HepG2 (cell line): Measurements from ENCODE around the gene MYOZ1. TPM values are rescaled to one million over a fixed set of nuclear protein-coding genes. Genes with fewer than 3 reads are reported as not detected.
"Not testable (repeated sequence)": the region's sequence is repeated elsewhere in the genome, so short reads cannot be mapped to it uniquely, and the experiment has no call there.

Experiments
- ATAC-seq: fragments of 200-7000 bp; cut with Tn5 transposase; 3 replicates; pipeline ENCODE4 v1.9.1; 2020; ENCODE audit warnings: mild to moderate bottlenecking, moderate library complexity
- BruUV-seq: library from RNA; stranded (reverse); fragments of 400-500 nt; replicated peaks from 2 replicates; lab custom pipeline; 2021; lab: Mats Ljungman, UMichigan
- CTCF ChIA-PET: fragments of 300-600 bp; formaldehyde crosslinking; extraction: SDS; loops from one replicate; lab custom pipeline; 2021; ENCODE audit warnings: low total read pairs, inconsistent platforms, low intra/inter-chr PET ratio; lab: Yijun Ruan, JAX
- POLR2A ChIA-PET: fragments of 350-600 bp; sonication (Branson Sonifier 250); formaldehyde crosslinking; loops from one replicate; lab custom pipeline; 2020; ENCODE audit warnings: antibody characterized with exemption, inconsistent platforms; lab: Yijun Ruan, JAX
- DNase-seq: peaks from one replicate; pipeline ENCODE4 v3.0.0-alpha.2; 2015; ENCODE audit warnings: low spot score
- FAIRE-seq: peaks from 3 replicates; lab custom pipeline; 2011; peaks lifted over from hg19 to GRCh38; lab: Jason Lieb, UNC
- H2AFZ ChIP-seq: one replicate; pipeline ENCODE4 v1.6.1; 2011; ENCODE audit warnings: low read length, inconsistent platforms
- H3K27ac ChIP-seq: fragments of 300-600 bp; 3 replicates; pipeline ENCODE4 v1.8.0; 2011; ENCODE audit warnings: mixed run types, mild to moderate bottlenecking, mixed read lengths, low read length, inconsistent platforms; ENCODE audit not compliant: insufficient read depth; ENCODE audit errors: extremely low read length
- H3K27me3 ChIP-seq, 2 experiments: fragments of 200-600 bp in 1 of 2; 2 replicates in 1 of 2; 3 replicates in 1 of 2; pipeline versions ENCODE4 v1.6.0 to v1.8.0; 2011; ENCODE audit warnings: low read length in 2 of 2, mild to moderate bottlenecking in 2 of 2, moderate library complexity in 2 of 2, inconsistent platforms in 1 of 2; ENCODE audit not compliant: insufficient read depth in 2 of 2, control insufficient read depth in 1 of 2
- H3K36me3 ChIP-seq, 2 experiments: fragments of 200-600 bp in 1 of 2; replicated peaks in 1 of 2; 2 replicates in 1 of 2; 3 replicates in 1 of 2; pipeline versions ENCODE4 v1.5.1 to v1.8.0; 2011; ENCODE audit warnings: low read length in 2 of 2, inconsistent platforms in 1 of 2; ENCODE audit not compliant: insufficient read depth in 2 of 2, control insufficient read depth in 1 of 2
- H3K4me1 ChIP-seq: 2 replicates; pipeline ENCODE4 v1.5.1; 2012; ENCODE audit warnings: low read length, inconsistent platforms; ENCODE audit not compliant: insufficient read depth
- H3K4me2 ChIP-seq: 2 replicates; pipeline ENCODE4 v1.6.0; 2011; ENCODE audit warnings: low read depth, low read length, inconsistent platforms
- H3K4me3 ChIP-seq, 3 experiments: fragments of 200-600 bp in 1 of 3; sonication (generic), shearing (Covaris generic) in 1 of 3; replicated peaks in 1 of 3; 2 replicates each; pipeline ENCODE4 v1.5.1; 2011 to 2016; ENCODE audit warnings: low read length in 3 of 3, inconsistent platforms in 2 of 3, low read depth in 2 of 3, mild to moderate bottlenecking in 2 of 3, control low read depth in 1 of 3, mixed read lengths in 1 of 3; ENCODE audit not compliant: insufficient read depth in 1 of 3
- H3K79me2 ChIP-seq: one replicate; pipeline ENCODE4 v1.6.1; 2011; ENCODE audit warnings: low read length, inconsistent platforms; ENCODE audit not compliant: insufficient read depth
- H3K9ac ChIP-seq: 2 replicates; pipeline ENCODE4 v1.6.0; 2011; ENCODE audit warnings: mild to moderate bottlenecking, low read depth, low read length, inconsistent platforms; ENCODE audit not compliant: insufficient read depth
- H3K9me3 ChIP-seq: 2 replicates; pipeline ENCODE4 v1.5.1; 2012; ENCODE audit warnings: mild to moderate bottlenecking, low read length
- H4K20me1 ChIP-seq: 2 replicates; pipeline ENCODE4 v1.6.0; 2011; ENCODE audit warnings: inconsistent platforms, mild to moderate bottlenecking, low read length, moderate library complexity; ENCODE audit not compliant: insufficient read depth
- WGBS: methylation state at CpG from one replicate; pipeline ENCODE4 v1.1.6; 2017; ENCODE audit warnings: low lambda C conversion rate; 5-methylcytosine and 5-hydroxymethylcytosine counted together
- in situ Hi-C: cut with HindIII; loops from 2 replicates; pipeline ENCODE4 v1.10.0; 2017; ENCODE audit warnings: low pct_unique_long_range_greater_than_20kb; ENCODE audit not compliant: extremely low pct_ligation_motif_present
- intact Hi-C: fragments of 100-400 bp; cut with micrococcal nuclease; formaldehyde crosslinking; loops from one replicate; pipeline ENCODE4 v1.10.0; 2022; ENCODE audit not compliant: unreplicated experiment
- polyA plus RNA-seq, 8 experiments: library from polyadenylated mRNA; depleted of rRNA in 3 of 8; stranded (reverse) in 7 of 8; unstranded in 1 of 8; fragments of >200 nt; fragmentation: Illumina TruSeq in 4 of 8; extraction: Trizol in 4 of 8; gene quantifications; 2 replicates each; pipeline versions ENCODE4 v1.2.1 to v1.2.3, GENCODE V29; 2011 to 2016; ENCODE audit warnings: low read depth in 4 of 8, missing spikeins in 1 of 8, mixed read lengths in 1 of 8; ENCODE audit not compliant: insufficient read depth in 1 of 8
- total RNA-seq, 5 experiments: library from RNA; depleted of rRNA; stranded (reverse); fragments of >200 nt; fragmentation: Illumina TruSeq; extraction: Trizol; gene quantifications; 2 replicates each; pipeline ENCODE4 v1.2.3, GENCODE V29; 2016; ENCODE audit warnings: low read depth in 1 of 5

MYOZ1 gene
- total and polyA plus RNA-seq, 2 of the 13 experiments (the other 11 are each of a cell fraction or from before 2014, with no cell fraction given) = not detected

- H3K4me1 ChIP-seq, H3K27ac ChIP-seq, H3K4me2 ChIP-seq, ATAC-seq, in situ Hi-C loops, H3K9me3 ChIP-seq, H3K36me3 ChIP-seq, CTCF ChIA-PET, H2AFZ ChIP-seq, DNase-seq, BruUV-seq, FAIRE-seq, intact Hi-C loops, H3K9ac ChIP-seq, H3K4me3 ChIP-seq, POLR2A ChIA-PET, H4K20me1 ChIP-seq, H3K79me2 ChIP-seq, H3K27me3 ChIP-seq: not testable (repeated sequence)
- WGBS = 96% methylated on average over 1 of the region's 1 CpG
These were observed 46.4 kb upstream of the MYOZ1 start for GRCh38 chr10:73687641-73688040.

- in situ Hi-C loops = not testable (repeated sequence)
These were observed 33.3 kb upstream of the MYOZ1 start for GRCh38 chr10:73674546-73674945.

GRCh38 chr10:73668378-73668777, 27.1 kb upstream of the MYOZ1 start:
- 91% methylated on average over 4 of the region's 4 CpGs for WGBS

More at GRCh38 chr10:73674546-73674945, 33.3 kb upstream of the MYOZ1 start:
- H3K4me3 ChIP-seq, DNase-seq, H3K36me3 ChIP-seq, H4K20me1 ChIP-seq, H3K9me3 ChIP-seq, H3K27me3 ChIP-seq, FAIRE-seq, POLR2A ChIA-PET, H3K27ac ChIP-seq, H3K9ac ChIP-seq, H3K4me2 ChIP-seq, BruUV-seq, ATAC-seq, H2AFZ ChIP-seq, intact Hi-C loops, CTCF ChIA-PET, H3K4me1 ChIP-seq, H3K79me2 ChIP-seq: not testable (repeated sequence)
- WGBS = 99% methylated on average over 11 of the region's 20 CpGs

GRCh38 chr10:73666153-73666809, 25.0 kb upstream of the MYOZ1 start:
- H3K9ac ChIP-seq, POLR2A ChIA-PET, H3K36me3 ChIP-seq, H3K4me1 ChIP-seq, in situ Hi-C loops, DNase-seq, H3K4me3 ChIP-seq, intact Hi-C loops, H4K20me1 ChIP-seq, H3K27me3 ChIP-seq, ATAC-seq, H3K4me2 ChIP-seq, H2AFZ ChIP-seq, CTCF ChIA-PET, BruUV-seq, H3K9me3 ChIP-seq, H3K79me2 ChIP-seq, H3K27ac ChIP-seq, FAIRE-seq: not testable (repeated sequence)
- WGBS = 31% methylated on average over 3 of the region's 5 CpGs

More at GRCh38 chr10:73668378-73668777, 27.1 kb upstream of the MYOZ1 start:
- POLR2A ChIA-PET, H3K4me2 ChIP-seq, in situ Hi-C loops, H3K4me3 ChIP-seq, DNase-seq, CTCF ChIA-PET, H3K79me2 ChIP-seq, H3K27ac ChIP-seq, intact Hi-C loops, FAIRE-seq, H3K9me3 ChIP-seq, H3K9ac ChIP-seq, H3K36me3 ChIP-seq, H4K20me1 ChIP-seq, H3K4me1 ChIP-seq, BruUV-seq, ATAC-seq, H2AFZ ChIP-seq, H3K27me3 ChIP-seq: not testable (repeated sequence)
